Hepatocyte (in vitro differentiated cells): ENCODE measurements around the gene OSBPL5.

Source experiments
- CTCF ChIP-seq: fragments of 200-600 bp; sonication (generic); IDR thresholded peaks from 2 replicates; pipeline ENCODE4 v1.5.1; 2016; ENCODE audit warnings: antibody characterized with exemption, mild to moderate bottlenecking; ENCODE audit not compliant: poor library complexity
- EZH2 ChIP-seq: fragments of 200-600 bp; sonication (generic); IDR thresholded peaks from 2 replicates; pipeline ENCODE4 v1.6.1; 2016; ENCODE audit warnings: antibody characterized with exemption, mild to moderate bottlenecking, borderline replicate concordance

- no peak for TF ChIP-seq CTCF
- TF ChIP-seq EZH2 = no peak
Observed at GRCh38 chr11:3144296-3145205, 20.6 kb downstream of the OSBPL5 start.
